Measurements from ENCODE around the gene SP7.

- TF ChIP-seq EZH2phosphoT487 (IDR thresholded peaks at IDR 0.05; ENCODE audit: insufficient read depth, low read depth) (no peak), EZH2 (IDR thresholded peaks at IDR 0.05; ENCODE audit: insufficient read depth, poor library complexity, severe bottlenecking) (no peak)
These were observed 36.0 kb downstream of the SP7 start for GRCh38 chr12:53300187-53300586.

Measured in GM23248 (cell line).